HepG2 (cell line): Measurements from ENCODE around the gene SGSM1. TPM values are rescaled to one million over a fixed set of nuclear protein-coding genes. Genes with fewer than 3 reads are reported as not detected.

Source experiments
- ATAC-seq: fragments of 200-7000 bp; cut with Tn5 transposase; 3 replicates; pipeline ENCODE4 v1.9.1; 2020; ENCODE audit warnings: mild to moderate bottlenecking, moderate library complexity
- BruUV-seq: library from RNA; stranded (reverse); fragments of 400-500 nt; replicated peaks from 2 replicates; lab custom pipeline; 2021; lab: Mats Ljungman, UMichigan
- CTCF ChIA-PET: fragments of 300-600 bp; formaldehyde crosslinking; extraction: SDS; loops from one replicate; lab custom pipeline; 2021; ENCODE audit warnings: low total read pairs, inconsistent platforms, low intra/inter-chr PET ratio; lab: Yijun Ruan, JAX
- POLR2A ChIA-PET: fragments of 350-600 bp; sonication (Branson Sonifier 250); formaldehyde crosslinking; loops from one replicate; lab custom pipeline; 2020; ENCODE audit warnings: antibody characterized with exemption, inconsistent platforms; lab: Yijun Ruan, JAX
- DNase-seq: peaks from one replicate; pipeline ENCODE4 v3.0.0-alpha.2; 2015; ENCODE audit warnings: low spot score
- FAIRE-seq: peaks from 3 replicates; lab custom pipeline; 2011; peaks lifted over from hg19 to GRCh38; lab: Jason Lieb, UNC
- H2AFZ ChIP-seq: one replicate; pipeline ENCODE4 v1.6.1; 2011; ENCODE audit warnings: low read length, inconsistent platforms
- H3K27ac ChIP-seq: fragments of 300-600 bp; 3 replicates; pipeline ENCODE4 v1.8.0; 2011; ENCODE audit warnings: mixed run types, mild to moderate bottlenecking, mixed read lengths, low read length, inconsistent platforms; ENCODE audit not compliant: insufficient read depth; ENCODE audit errors: extremely low read length
- H3K27me3 ChIP-seq, 2 experiments: fragments of 200-600 bp in 1 of 2; 2 replicates in 1 of 2; 3 replicates in 1 of 2; pipeline versions ENCODE4 v1.6.0 to v1.8.0; 2011; ENCODE audit warnings: low read length in 2 of 2, mild to moderate bottlenecking in 2 of 2, moderate library complexity in 2 of 2, inconsistent platforms in 1 of 2; ENCODE audit not compliant: insufficient read depth in 2 of 2, control insufficient read depth in 1 of 2
- H3K36me3 ChIP-seq, 2 experiments: fragments of 200-600 bp in 1 of 2; replicated peaks in 1 of 2; 2 replicates in 1 of 2; 3 replicates in 1 of 2; pipeline versions ENCODE4 v1.5.1 to v1.8.0; 2011; ENCODE audit warnings: low read length in 2 of 2, inconsistent platforms in 1 of 2; ENCODE audit not compliant: insufficient read depth in 2 of 2, control insufficient read depth in 1 of 2
- H3K4me1 ChIP-seq: 2 replicates; pipeline ENCODE4 v1.5.1; 2012; ENCODE audit warnings: low read length, inconsistent platforms; ENCODE audit not compliant: insufficient read depth
- H3K4me2 ChIP-seq: 2 replicates; pipeline ENCODE4 v1.6.0; 2011; ENCODE audit warnings: low read depth, low read length, inconsistent platforms
- H3K4me3 ChIP-seq, 3 experiments: fragments of 200-600 bp in 1 of 3; sonication (generic), shearing (Covaris generic) in 1 of 3; replicated peaks in 1 of 3; 2 replicates each; pipeline ENCODE4 v1.5.1; 2011 to 2016; ENCODE audit warnings: low read length in 3 of 3, inconsistent platforms in 2 of 3, low read depth in 2 of 3, mild to moderate bottlenecking in 2 of 3, control low read depth in 1 of 3, mixed read lengths in 1 of 3; ENCODE audit not compliant: insufficient read depth in 1 of 3
- H3K79me2 ChIP-seq: one replicate; pipeline ENCODE4 v1.6.1; 2011; ENCODE audit warnings: low read length, inconsistent platforms; ENCODE audit not compliant: insufficient read depth
- H3K9ac ChIP-seq: 2 replicates; pipeline ENCODE4 v1.6.0; 2011; ENCODE audit warnings: mild to moderate bottlenecking, low read depth, low read length, inconsistent platforms; ENCODE audit not compliant: insufficient read depth
- H3K9me3 ChIP-seq: 2 replicates; pipeline ENCODE4 v1.5.1; 2012; ENCODE audit warnings: mild to moderate bottlenecking, low read length
- H4K20me1 ChIP-seq: 2 replicates; pipeline ENCODE4 v1.6.0; 2011; ENCODE audit warnings: inconsistent platforms, mild to moderate bottlenecking, low read length, moderate library complexity; ENCODE audit not compliant: insufficient read depth
- ETV6 ChIP-seq: sonication (generic); formaldehyde crosslinking; conservative IDR thresholded peaks from 2 replicates; pipeline ENCODE4 v1.4.0; 2020; ENCODE audit warnings: missing genetic modification reagents
- HMG20B ChIP-seq: conservative IDR thresholded peaks from 2 replicates; pipeline ENCODE4 v1.6.1; 2016; ENCODE audit warnings: missing genetic modification reagents, missing compliant biosample characterization
- IKZF1 ChIP-seq: fragments of 450-650 bp; IDR thresholded peaks from 2 replicates; pipeline ENCODE4 v1.7.1; 2016
- LBX2 ChIP-seq: sonication (generic); formaldehyde crosslinking; IDR thresholded peaks from 2 replicates; pipeline ENCODE4 v1.5.0; 2020; ENCODE audit warnings: missing genetic modification reagents, mild to moderate bottlenecking, borderline replicate concordance
- MIXL1 ChIP-seq: IDR thresholded peaks from 2 replicates; pipeline ENCODE4 v1.6.1; 2016
- MLX ChIP-seq: IDR thresholded peaks from 2 replicates; pipeline ENCODE4 v1.6.1; 2016
- ZBTB3 ChIP-seq: sonication (generic); formaldehyde crosslinking; IDR thresholded peaks from 2 replicates; pipeline ENCODE4 v1.4.0; 2020; ENCODE audit warnings: low read depth, mild to moderate bottlenecking, moderate library complexity, missing genetic modification reagents, borderline replicate concordance
- ZBTB40 ChIP-seq, 2 experiments: fragments of 450-650 bp in 1 of 2; sonication (generic) in 1 of 2; formaldehyde crosslinking in 1 of 2; IDR thresholded peaks; 2 replicates each; pipeline versions ENCODE4 v1.6.1 to v1.8.0; 2016 to 2022; ENCODE audit warnings: antibody characterized with exemption in 1 of 2, mild to moderate bottlenecking in 1 of 2, missing genetic modification reagents in 1 of 2
- ZNF737 ChIP-seq: sonication (generic); formaldehyde crosslinking; IDR thresholded peaks from 2 replicates; pipeline ENCODE4 v1.5.0; 2020; ENCODE audit warnings: missing genetic modification reagents, mild to moderate bottlenecking, borderline replicate concordance
- WGBS: methylation state at CpG from one replicate; pipeline ENCODE4 v1.1.6; 2017; ENCODE audit warnings: low lambda C conversion rate; 5-methylcytosine and 5-hydroxymethylcytosine counted together
- in situ Hi-C: cut with HindIII; loops from 2 replicates; pipeline ENCODE4 v1.10.0; 2017; ENCODE audit warnings: low pct_unique_long_range_greater_than_20kb; ENCODE audit not compliant: extremely low pct_ligation_motif_present
- intact Hi-C: fragments of 100-400 bp; cut with micrococcal nuclease; formaldehyde crosslinking; loops from one replicate; pipeline ENCODE4 v1.10.0; 2022; ENCODE audit not compliant: unreplicated experiment
- polyA plus RNA-seq, 8 experiments: library from polyadenylated mRNA; depleted of rRNA in 3 of 8; stranded (reverse) in 7 of 8; unstranded in 1 of 8; fragments of >200 nt; fragmentation: Illumina TruSeq in 4 of 8; extraction: Trizol in 4 of 8; gene quantifications; 2 replicates each; pipeline versions ENCODE4 v1.2.1 to v1.2.3, GENCODE V29; 2011 to 2016; ENCODE audit warnings: low read depth in 4 of 8, missing spikeins in 1 of 8, mixed read lengths in 1 of 8; ENCODE audit not compliant: insufficient read depth in 1 of 8
- total RNA-seq, 5 experiments: library from RNA; depleted of rRNA; stranded (reverse); fragments of >200 nt; fragmentation: Illumina TruSeq; extraction: Trizol; gene quantifications; 2 replicates each; pipeline ENCODE4 v1.2.3, GENCODE V29; 2016; ENCODE audit warnings: low read depth in 1 of 5

SGSM1 gene
- total and polyA plus RNA-seq, 2 of the 13 experiments (the other 11 are each of a cell fraction or from before 2014, with no cell fraction given): 0.07 TPM; not detected in 1

- H3K4me2 ChIP-seq: no peak overlapping the region
- in situ Hi-C loops: no loop called here
- no peak overlapping the region for H2AFZ ChIP-seq
- no peaks in the 10 kb centered on the region for H3K36me3 ChIP-seq
- TF ChIP-seq ZNF737 (CRISPR knock-in tag): no peak
- no peak for TF ChIP-seq LBX2
- no peak for TF ChIP-seq ZBTB3 (CRISPR knock-in tag)
- TF ChIP-seq MIXL1 (CRISPR knock-in tag): no peak
- TF ChIP-seq HMG20B (CRISPR knock-in tag): no peak
- TF ChIP-seq IKZF1: 0 out of 2 replicates have a peak, but pooled peaks have one; percentile 16
- no peak for TF ChIP-seq ETV6 (CRISPR knock-in tag)
- TF ChIP-seq MLX (CRISPR knock-in tag): no peak
- no peak for DNase-seq
- no peaks in the 10 kb centered on the region for H3K9me3 ChIP-seq
- no peak for FAIRE-seq
- no peaks in the 10 kb centered on the region for H3K4me1 ChIP-seq
- WGBS: 21% methylated on average over 3 of the region's 3 CpGs
- ATAC-seq: no peak
- no peaks in the 10 kb centered on the region for H4K20me1 ChIP-seq
- no TSS peak for BruUV-seq
- no peak overlapping the region for H3K27ac ChIP-seq
- no peak overlapping the region for H3K4me3 ChIP-seq
- no peaks in the 10 kb centered on the region for H3K79me2 ChIP-seq
- intact Hi-C loops: no loop called here
- CTCF ChIA-PET: no interaction called here
- no peak overlapping the region for H3K9ac ChIP-seq
- POLR2A ChIA-PET: no interaction called here
- peaks cover 2 to 3% of the 10 kb centered on the region in 2 experiments; a peak in 1 of 5 replicates for H3K27me3 ChIP-seq
Measured at GRCh38 chr22:24855794-24856193, 49.8 kb downstream of the SGSM1 start.

- H3K4me2 ChIP-seq: no peak overlapping the region
- TF ChIP-seq ZBTB40 (IDR thresholded peaks at IDR 0.05): 0 out of 2 replicates have a peak, but pooled peaks have one; percentile 30
- TF ChIP-seq ZBTB40 (CRISPR knock-in tag; IDR thresholded peaks at IDR 0.05): peak; percentile 73; the same call in 1 of the 2 replicates
Measured at GRCh38 chr22:24857576-24857975, 51.6 kb downstream of the SGSM1 start.

More at GRCh38 chr22:24857576-24857975, 51.6 kb downstream of the SGSM1 start:
- H4K20me1 ChIP-seq: no peaks in the 10 kb centered on the region
- H2AFZ ChIP-seq: no peak overlapping the region
- intact Hi-C loops: no loop called here
- no peak for FAIRE-seq
- DNase-seq: no peak
- ATAC-seq: no peak
- WGBS: 3% methylated on average over 2 of the region's 2 CpGs
- no peaks in the 10 kb centered on the region for H3K4me1 ChIP-seq
- no TSS peak for BruUV-seq
- in situ Hi-C loops: no loop called here
- no peaks in the 10 kb centered on the region for H3K9me3 ChIP-seq
- ChIA-PET CTCF (no interaction called here), POLR2A (no interaction called here)
- no peaks in the 10 kb centered on the region for H3K36me3 ChIP-seq
- H3K27ac ChIP-seq: no peak overlapping the region
- peaks cover 3 to 8% of the 10 kb centered on the region in 2 experiments; a peak in 3 of 5 replicates for H3K27me3 ChIP-seq
- H3K79me2 ChIP-seq: no peaks in the 10 kb centered on the region
- no peak overlapping the region for H3K4me3 ChIP-seq
- no peak overlapping the region for H3K9ac ChIP-seq
